ENCODE measurements around the gene MAGI2.

The MAGI2 gene

DNA sequence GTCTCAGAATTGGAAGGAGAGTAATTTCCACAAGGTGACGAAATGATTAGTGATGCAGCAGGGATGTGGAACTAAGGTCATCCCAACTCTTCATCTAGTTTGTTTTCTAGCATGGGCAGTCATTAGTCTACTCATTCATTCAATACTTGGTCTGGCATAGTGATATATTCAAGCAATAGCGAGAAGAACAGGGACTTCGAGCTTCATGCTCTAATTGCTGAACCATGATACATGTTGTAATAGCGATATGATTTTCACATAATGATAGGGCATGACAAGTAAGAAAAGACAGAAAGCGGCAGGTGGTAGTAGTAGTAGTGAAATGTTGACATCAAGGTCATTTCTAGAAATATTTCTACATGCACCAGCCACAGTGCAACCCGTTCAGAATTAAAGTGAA, 1002.8 kb downstream of the MAGI2 start:
- DNase-seq: no peak

GRCh38 chr7:78448911-78449310, 1004.6 kb downstream of the MAGI2 start:
- no peak for DNase-seq

DNA sequence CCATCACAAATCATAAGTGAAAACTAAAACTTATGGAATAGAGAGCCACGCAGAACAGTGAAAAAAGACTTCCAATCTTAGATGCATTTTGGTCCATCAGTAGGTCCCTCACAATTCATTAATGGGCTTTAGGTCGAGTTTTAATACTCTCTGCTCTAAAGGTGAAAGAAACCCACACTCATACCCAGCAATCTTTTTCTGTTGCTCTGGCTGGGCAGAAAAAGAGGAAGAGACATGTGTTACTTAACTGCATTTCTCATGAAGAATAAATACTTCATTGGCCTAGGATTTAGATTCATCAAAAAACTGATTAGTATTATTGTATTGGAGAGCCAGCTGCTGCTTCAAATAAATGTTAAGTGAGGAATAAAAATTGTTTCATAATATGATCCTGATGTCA, 1009.2 kb downstream of the MAGI2 start:
- DNase-seq: no peak

DNA sequence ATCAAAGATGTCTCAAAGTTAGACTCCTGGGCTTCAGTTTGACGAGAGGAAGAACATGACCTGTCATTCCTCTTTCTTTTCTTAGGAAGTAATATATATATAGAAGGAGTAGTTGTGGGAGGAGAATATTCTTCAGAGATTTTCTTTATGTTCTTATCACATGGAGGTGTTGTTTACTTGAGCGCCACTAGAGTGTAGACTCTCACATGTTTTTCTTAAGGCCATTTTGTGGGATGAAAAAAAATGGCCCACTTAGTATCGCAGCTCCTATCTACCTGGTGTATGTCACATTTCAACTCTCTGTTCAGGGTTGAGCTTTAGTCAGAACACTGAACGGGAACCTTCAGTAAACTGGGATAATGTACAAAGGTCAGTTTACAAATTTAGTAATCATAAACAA, 1009.7 kb downstream of the MAGI2 start:
- DNase-seq: no peak

DNA sequence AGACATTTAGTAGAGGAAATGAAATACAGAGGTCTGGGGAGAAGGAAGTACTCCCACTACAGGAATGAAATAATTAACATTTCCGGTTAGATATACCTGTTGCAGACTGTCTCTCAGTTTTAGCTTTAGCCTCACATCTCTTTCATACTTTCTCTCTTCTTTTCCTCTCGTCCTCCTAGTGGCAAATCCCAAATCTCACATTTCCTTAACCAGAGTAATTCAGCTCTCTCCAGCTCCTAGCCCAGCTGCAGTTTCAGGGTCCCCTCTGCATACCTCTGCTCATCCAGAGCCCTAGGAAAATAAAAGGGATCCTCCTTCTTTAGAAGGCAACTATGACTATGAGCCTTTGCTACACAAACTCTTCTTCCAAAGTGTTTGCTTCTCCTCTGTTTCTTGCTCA, 1011.7 kb downstream of the MAGI2 start:
- DNase-seq: no peak

DNA sequence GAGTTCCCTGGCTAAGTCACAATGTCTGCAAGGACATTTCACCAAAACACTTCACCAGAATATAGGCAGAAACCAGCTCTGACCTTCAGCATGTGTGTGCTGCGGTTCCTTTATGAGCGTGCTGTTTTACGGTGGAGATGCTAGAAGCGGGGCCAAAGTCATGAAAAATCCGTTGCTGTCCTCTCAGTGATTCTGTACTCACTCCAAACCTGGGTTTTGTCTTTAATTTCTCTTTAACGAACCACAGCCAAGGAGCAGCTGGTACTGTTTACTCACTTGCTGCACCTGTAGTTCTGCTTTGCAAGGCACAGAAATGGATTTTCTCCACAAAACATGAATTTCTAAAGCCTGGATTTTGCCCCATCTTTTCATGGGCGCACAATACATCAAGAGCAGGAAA, 1015.0 kb downstream of the MAGI2 start:
- no peak for DNase-seq

- no peak for DNase-seq
Observed at GRCh38 chr7:78437118-78437517, 1016.3 kb downstream of the MAGI2 start.

DNA sequence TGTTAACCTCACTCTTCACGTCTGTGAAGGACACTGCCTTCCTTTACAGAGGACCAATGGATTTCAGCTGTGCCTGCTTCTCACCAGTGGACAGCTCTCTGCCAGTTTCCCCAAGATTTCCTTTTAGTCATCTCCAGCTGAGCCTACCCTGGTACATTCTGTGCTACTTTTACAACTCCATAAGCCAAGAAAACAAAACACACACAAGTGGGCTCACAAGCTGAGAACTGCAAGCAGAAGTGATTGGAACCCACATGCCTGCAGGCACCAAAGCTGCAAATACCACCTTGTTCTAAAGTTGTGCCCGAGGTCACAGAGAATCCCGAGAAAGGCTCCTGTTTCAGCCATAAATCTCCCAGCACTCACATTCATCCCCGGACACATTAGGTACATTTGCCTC, 1018.1 kb downstream of the MAGI2 start:
- no peak for DNase-seq

DNA sequence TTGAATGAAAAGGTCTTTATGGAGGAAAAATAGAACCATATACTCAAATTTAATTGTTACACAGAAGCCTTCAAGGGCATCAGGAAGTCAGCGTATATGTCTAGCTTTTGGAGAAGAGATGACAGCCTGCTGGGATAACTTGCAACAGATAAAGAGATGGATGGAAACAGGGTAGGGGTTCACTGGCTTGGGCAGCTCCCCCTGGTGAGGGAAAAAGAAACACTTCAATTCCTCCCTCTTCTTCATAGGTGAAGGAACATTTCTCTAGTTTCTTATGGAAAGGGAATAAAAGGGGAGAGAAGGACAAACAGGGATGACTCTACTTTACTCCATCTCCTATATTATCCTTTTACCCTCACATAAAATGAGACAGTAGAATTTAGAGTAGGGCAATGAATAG, 1019.2 kb downstream of the MAGI2 start:
- no peak for DNase-seq

GRCh38 chr7:78433421-78433820, 1020.0 kb downstream of the MAGI2 start:
- DNase-seq: no peak

GRCh38 chr7:78429878-78430277, 1023.6 kb downstream of the MAGI2 start:
- no peak for DNase-seq

DNA sequence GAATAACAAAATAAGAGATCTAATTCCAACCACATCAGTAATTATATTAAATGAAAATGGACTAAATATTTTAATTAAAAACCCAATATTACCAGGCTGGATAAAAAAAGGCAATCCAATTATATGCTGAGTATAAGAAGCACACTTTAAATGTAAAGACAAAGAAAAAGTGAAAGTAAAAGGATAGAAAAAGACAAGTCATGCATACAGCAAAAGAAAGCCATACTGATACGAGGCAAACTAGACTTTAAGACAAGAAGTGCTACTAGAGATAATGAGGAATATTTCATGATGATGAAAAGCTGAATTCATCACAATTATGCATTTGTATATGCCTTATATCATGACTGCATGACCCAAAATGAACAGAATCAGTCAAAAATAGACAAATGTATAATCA, 1026.3 kb downstream of the MAGI2 start:
- no peak for DNase-seq

- DNase-seq: no peak
Observed at GRCh38 chr7:78420001-78420400, 1033.5 kb downstream of the MAGI2 start.

GRCh38 chr7:78417180-78417853, 1036.2 kb downstream of the MAGI2 start:
- DNase-seq: no peak

DNA sequence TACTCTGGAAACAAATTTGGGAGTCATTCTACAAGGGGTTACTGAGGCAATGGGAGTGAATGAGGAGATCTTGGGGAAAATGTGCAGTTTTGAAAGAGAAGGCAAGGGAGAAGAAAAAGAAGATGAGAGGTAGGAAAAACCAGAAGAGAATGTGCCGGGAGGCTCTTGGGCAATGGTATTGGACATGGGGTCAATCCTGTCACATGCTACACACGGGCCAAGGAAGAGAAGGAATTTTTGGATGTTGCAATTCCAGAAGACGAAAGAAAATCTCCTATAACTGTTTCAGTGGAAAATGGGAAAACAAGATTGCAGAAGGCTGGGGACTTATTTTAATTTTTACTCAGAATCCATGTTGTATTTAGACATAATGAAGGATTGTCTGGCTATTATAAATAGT, 1039.9 kb downstream of the MAGI2 start:
- DNase-seq: no peak

DNA sequence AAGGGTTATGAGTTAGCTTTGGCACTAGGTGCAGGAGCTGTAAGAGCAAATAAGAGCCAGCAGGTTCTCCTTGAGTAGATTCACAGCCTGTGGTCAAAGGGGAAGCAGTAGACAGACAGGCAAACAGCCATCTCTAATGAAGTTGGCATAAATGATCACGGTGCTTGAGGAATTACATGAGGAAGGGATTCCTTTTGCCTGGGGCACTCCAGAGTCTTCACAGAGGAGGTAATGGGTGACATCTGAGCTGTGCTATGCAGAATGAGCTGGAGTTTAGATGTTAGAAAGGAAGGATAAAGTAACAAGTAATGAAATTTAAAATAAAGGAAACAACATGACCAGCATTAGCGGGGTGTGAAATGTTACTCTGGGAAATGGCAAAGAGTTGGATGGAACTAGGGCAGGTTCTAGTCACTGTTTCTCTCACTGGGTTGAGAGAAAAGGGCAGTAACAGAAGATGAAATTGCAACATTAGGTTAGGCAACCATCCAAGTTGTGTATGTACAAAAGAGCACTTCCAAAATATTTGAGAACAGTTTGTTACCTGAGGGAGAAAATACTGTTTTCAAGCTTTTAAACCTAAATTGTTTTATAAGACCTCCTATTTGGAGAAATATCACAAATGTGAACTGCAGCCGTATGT, 1041.1 kb downstream of the MAGI2 start:
- no peak for DNase-seq

DNA sequence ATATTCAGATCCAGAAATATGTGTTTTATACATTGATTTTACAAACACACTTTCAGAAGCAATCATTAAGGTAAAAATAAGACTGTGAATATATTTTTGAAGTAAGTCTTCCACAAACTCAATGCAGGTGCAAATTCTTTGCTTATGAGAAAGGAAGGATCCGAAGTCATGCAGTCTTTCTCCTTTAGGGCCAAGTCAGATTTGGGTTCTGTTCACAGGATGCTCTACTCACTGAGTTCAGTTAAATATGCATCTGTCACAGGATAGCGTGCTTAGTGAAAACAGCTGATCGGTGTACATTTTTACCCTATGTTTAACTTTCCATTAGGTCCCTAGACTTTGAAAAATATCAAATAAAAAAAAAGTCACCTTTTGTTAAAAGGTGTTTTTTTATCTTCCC, 1046.4 kb downstream of the MAGI2 start:
- no peak for DNase-seq

- DNase-seq: no peak
Observed at GRCh38 chr7:78406531-78406930, 1046.9 kb downstream of the MAGI2 start.

DNA sequence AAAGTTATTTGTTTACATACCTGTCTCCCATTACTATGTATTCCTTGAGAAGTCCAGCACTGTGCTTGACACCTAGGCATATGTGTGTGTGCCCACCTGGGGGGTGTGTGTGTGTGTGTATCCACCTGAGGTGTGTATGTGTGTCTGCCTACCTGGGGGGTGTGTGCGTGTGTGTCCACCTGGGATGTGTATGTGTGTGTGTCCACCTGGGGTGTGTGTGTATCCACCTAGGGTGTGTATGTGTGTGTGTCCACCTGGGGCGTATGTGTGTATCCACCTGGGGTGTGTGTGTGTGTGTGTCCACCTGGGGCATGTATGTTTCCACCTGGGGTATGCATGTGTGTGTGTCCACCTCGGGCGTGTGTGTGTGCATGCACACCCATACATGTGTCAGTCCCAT, 1051.4 kb downstream of the MAGI2 start:
- no peak for DNase-seq

- DNase-seq: no peak
Observed at GRCh38 chr7:78400038-78400437, 1053.4 kb downstream of the MAGI2 start.

DNA sequence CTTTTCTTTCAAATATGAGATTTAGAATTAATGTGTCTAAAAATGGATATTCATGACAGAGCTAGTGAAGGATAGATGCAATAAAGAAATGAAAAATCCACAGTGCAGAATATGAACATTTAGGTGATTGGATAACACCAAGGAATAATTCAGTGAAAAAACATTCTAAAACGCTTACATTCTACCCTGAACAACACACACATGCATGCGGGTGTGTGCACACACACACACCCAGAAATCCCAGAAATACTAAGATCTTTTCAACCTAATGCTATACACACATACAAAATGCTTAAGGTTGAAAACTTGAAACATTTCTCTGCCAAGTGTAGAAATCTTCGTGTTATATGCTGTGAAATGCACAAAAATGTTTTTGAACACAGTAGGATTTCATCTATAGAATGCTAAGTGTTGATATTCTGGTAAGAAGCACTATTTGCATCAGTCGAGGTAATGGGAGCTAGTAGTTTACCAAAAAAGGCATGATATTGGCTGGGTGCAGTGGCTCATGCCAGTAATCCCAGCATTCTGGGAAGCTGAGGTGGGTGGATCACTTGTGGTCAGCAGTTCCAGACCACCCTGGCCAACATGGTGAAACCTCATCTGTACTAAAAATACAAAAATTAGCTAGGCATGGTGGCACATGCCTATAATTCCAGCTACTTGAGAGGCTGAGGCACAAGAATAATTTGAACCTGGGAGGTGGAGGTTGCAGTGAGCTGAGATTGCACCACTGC, 1054.3 kb downstream of the MAGI2 start:
- no peak for DNase-seq

- no peak for DNase-seq
Observed at GRCh38 chr7:78398576-78398975, 1054.9 kb downstream of the MAGI2 start.

DNA sequence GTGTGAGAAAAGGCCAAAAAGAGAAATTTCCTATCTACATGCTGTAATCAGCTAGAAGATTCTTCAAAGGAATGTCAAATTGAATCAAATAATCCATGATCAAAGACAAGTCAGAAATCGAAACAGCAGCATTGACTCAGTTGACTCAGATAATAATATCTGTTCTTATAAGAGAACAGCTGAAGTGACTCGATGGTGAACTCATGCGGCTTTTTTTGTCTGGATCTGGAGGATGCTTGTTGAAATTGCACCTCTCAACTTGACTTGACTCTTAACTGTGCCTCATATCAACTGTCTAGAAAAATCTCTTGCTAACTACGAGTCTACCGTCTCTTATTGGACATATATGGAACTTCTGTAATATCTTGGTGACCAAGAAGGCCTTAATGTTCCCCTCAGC, 1055.4 kb downstream of the MAGI2 start:
- no peak for DNase-seq

DNA sequence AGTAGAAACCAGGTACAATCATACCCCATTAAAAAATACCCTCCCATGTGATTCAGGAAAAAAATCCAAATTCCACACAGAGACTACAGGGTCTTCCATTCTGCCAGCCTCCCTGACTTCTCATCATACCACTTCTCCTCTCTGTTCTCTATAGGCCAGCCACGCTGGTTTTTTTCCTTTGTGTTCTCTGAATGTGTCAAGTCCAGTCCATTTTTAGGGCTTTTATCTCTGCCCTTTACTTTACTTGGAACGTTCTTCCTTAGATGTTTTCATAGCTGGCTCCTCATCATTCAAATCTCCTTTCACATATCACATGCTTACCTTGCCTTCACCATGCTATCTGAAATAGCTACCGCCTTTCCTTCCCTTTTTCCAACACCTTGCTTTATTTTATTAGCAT, 1057.3 kb downstream of the MAGI2 start:
- DNase-seq: no peak
